Coronary artery (tissue), 2 donors: ENCODE measurements around the gene CAMK2D.

Source experiments
- DNase-seq: peaks from one replicate; pipeline ENCODE4 v3.0.0-alpha.2; 2017; ENCODE audit warnings: low spot score
- H3K27ac ChIP-seq, 2 donors: fragments of 200-600 bp; sonication (generic); one replicate each; pipeline ENCODE4 v1.5.1; 2016 to 2019
- H3K4me3 ChIP-seq: fragments of 200-600 bp; sonication (generic); 2 replicates; pipeline ENCODE4 v1.5.1; 2016; ENCODE audit warnings: mild to moderate bottlenecking, moderate library complexity
- CTCF ChIP-seq: fragments of 200-600 bp; sonication (generic); IDR thresholded peaks from one replicate; pipeline ENCODE4 v1.5.1; 2019; ENCODE audit warnings: antibody characterized with exemption

Gene CAMK2D

GRCh38 chr4:113733685-113734084, 27.9 kb downstream of the CAMK2D start:
- Histone ChIP-seq H3K27ac (no peak overlapping the region), H3K4me3 (no peak overlapping the region)
- DNase-seq: no peak
- TF ChIP-seq CTCF: no peak

- no peak for TF ChIP-seq CTCF
- DNase-seq: no peak
These were observed 28.5 kb downstream of the CAMK2D start for GRCh38 chr4:113732967-113733527.

GRCh38 chr4:113730467-113731216, 30.9 kb downstream of the CAMK2D start:
- no peak for TF ChIP-seq CTCF
- H3K4me3 ChIP-seq: no peak overlapping the region
- H3K27ac ChIP-seq: no peak overlapping the region
- no peak for DNase-seq

More at GRCh38 chr4:113732967-113733527, 28.5 kb downstream of the CAMK2D start:
- no peak overlapping the region for H3K4me3 ChIP-seq
- no peak overlapping the region for H3K27ac ChIP-seq

GRCh38 chr4:113727802-113728201, 33.7 kb downstream of the CAMK2D start:
- DNase-seq: no peak
- Histone ChIP-seq H3K4me3 (no peak overlapping the region), H3K27ac (no peak overlapping the region)
- TF ChIP-seq CTCF: no peak

GRCh38 chr4:113725963-113726362, 35.6 kb downstream of the CAMK2D start:
- H3K27ac ChIP-seq: no peak overlapping the region
- no peak overlapping the region for H3K4me3 ChIP-seq
- TF ChIP-seq CTCF: no peak
- no peak for DNase-seq

- H3K4me3 ChIP-seq: no peak overlapping the region
- no peak for DNase-seq
- H3K27ac ChIP-seq: no peak overlapping the region
- TF ChIP-seq CTCF: no peak
These were observed 43.3 kb downstream of the CAMK2D start for GRCh38 chr4:113718252-113718651.
